NCI-H524 treated with DMSO at 0.1 percent for 48 hours (cell line): Measurements from ENCODE around the gene MAP1LC3A.
A peak's percentile ranks its signal among the peaks of the same experiment; 100 is the strongest.

Experiments used
- DNase-seq: peaks from one replicate; lab custom pipeline; 2025; lab: John Stamatoyannopoulos, UW

Gene MAP1LC3A

GRCh38 chr20:34529742-34530141 is 28.8 kb upstream of the MAP1LC3A start:
- no peak for DNase-seq

DNA sequence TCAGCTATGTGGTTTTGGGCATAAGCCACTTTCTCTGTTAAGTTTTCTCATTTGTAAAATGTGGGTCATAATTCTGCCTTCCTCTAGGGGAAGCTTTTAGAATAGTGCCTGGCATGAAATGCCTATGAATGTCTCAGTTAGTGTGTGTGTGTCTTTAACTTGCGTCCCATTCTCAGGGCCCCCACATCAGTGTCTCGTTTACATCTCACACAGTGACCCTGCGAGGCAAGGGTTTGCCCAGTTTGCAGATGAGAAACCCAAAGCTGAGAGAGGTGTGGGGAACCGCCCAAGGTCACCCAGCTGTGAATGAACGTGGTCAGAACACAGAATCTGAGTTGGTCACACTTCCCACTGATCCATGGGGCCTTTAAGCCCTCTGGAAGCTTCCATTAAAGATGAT is 28.2 kb upstream of the MAP1LC3A start:
- DNase-seq, result no peak

DNA sequence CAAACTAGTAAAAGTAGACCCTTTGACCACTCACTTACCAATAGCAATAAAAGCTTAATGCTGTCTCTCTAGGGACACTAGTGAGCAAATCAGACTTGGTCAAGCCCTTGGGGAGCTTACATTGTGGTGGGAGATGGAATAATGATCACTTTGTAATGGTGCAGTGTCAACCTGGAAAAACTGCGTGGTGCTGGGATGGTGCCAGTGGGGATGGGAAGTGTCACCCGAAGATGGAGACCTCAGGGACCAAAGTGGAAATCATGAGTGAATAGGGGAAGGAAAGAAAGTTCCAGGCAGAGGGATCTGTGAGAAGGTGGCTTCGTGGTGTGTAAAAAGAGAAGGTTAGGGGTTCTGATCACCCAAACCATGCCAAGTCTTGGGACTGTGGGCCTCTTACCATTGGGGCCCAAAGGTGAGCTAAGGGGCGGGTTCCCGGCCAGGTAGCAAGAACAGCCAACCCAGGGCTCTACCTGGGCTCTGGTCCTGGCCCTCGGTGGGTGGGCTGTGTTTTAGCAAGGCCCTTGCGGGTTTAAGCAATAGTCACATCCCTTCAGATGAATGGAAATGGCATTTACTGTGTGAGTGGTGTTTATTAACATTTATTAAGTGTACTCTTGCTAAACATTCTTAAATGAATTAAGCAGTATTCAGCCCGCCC is 26.8 kb upstream of the MAP1LC3A start:
- DNase-seq, result no peak

DNA sequence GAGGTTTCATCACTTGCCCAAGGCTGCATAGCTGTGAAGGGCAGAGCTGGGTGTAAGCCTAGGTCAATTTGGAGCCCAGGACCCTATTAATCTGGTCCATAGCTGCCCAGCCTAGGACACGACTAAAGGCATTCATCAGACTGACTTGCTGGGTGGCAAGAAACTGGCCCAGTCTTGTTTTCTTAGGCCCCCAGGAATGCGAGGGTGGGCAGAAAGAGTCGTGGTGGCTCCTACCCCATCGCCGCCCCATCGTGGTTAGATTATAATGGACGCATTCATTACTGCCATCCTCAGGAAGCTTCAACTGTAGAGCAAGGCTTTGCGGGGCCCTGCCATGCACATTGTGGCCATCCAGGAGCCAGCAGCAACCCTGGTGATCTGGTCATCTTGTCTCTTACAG is 26.2 kb upstream of the MAP1LC3A start:
- DNase-seq, result no peak

DNA sequence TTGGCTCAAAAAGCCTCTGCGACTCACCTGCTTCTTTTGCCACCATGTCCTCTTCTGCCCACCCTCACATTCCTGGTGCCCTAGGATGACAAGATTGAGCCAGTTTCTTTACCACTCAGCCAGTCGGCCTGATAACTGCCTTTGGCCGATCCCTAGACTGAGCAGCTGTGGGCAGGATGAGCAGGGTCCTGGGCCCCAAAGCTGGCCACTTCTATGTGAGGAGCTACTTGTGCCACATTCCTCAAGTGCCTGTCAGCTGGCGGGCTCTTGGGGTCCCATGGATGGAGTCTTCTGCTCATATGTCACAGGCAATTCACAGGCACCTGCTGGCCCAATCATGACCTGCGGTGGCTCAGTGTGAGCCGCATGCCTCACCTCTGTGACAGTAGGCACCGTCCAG is 25.8 kb upstream of the MAP1LC3A start:
- DNase-seq, result no peak

- no peak for DNase-seq
Measured at GRCh38 chr20:34534391-34535165, 23.9 kb upstream of the MAP1LC3A start.

DNA sequence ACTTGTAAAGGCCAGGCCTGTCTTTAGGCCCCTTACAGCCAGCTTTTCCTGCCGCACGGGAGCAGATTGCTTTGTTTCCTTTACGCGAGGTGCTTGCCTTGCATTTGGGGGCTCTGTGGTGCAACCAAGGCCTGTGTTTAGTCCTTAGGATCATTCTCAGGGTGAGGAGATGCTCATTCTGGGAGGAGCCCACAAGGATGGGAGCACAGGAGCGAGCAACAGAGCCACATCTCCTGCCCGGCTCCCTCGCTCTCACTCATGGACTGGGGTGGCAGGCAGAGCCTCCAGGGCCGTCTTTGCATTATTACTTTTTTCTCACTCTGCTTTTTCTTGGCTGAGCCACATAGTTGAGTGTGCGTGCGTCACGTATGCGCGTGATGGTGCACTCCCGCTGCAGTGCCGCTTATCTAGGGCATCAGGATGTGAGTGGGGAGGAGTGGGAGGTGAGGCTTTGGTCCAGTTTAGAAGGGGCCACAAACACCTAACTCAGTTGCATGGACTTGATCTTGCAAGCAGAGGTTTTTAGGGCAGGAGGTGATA is 23.1 kb upstream of the MAP1LC3A start:
- DNase-seq, result no peak

DNA sequence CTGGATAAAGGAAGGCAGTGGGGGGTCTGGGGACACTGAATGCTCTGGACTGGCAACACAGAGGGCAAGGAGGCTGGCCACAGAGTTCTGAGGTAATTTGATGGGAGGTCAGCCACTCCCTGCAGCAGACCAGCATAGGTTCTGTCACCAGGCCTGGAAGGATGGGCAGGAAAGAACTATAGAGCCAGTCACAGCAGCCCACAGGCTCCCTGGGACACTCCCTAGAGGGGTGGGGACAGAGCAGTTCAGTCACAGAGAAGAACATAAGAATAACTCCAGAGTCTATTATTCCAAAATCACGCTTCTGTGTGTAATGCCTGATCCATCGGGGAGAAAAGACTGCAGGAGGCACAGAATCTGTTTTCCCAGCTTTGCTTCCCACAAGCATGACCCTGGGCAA is 22.7 kb upstream of the MAP1LC3A start:
- DNase-seq, result no peak

- peak; percentile 34 for DNase-seq
Measured at GRCh38 chr20:34536798-34537394, 21.6 kb upstream of the MAP1LC3A start.

- DNase-seq, result no peak
Measured at GRCh38 chr20:34537651-34538050, 20.9 kb upstream of the MAP1LC3A start.

GRCh38 chr20:34538671-34539123 is 19.8 kb upstream of the MAP1LC3A start:
- no peak for DNase-seq

GRCh38 chr20:34539756-34540155 is 18.8 kb upstream of the MAP1LC3A start:
- DNase-seq, result no peak

- DNase-seq, result no peak
Measured at GRCh38 chr20:34540596-34541263, 17.8 kb upstream of the MAP1LC3A start.

DNA sequence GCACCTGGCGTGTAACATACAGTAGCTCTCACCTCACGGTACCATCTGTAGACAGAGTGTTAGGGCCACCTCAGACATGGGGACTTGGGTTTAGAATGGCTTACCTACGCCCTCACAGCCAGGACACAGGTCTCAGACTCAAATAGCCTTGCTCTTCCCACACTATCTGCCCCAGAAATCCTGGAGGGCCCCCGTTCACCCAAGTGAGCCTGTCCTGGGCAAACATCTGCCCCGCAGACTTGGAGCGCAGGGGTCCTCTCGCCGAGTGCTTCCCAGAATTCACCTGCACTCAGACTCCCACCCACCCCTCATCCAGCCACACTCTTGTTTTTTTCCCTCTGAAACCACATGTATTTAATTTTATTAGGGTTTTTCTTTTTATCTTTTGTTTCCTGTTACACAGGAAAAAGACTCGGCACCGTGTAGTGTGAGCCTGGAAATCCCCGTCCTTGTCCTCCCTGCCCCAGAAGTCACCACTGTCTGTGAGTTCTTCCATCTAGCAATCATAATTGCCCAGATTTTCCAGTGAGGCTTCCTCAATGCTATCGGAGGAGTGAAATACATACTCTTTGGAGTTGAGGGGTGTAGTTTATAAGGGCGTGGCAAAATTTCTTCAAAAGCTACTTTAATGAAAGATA is 17.1 kb upstream of the MAP1LC3A start:
- no peak for DNase-seq

DNA sequence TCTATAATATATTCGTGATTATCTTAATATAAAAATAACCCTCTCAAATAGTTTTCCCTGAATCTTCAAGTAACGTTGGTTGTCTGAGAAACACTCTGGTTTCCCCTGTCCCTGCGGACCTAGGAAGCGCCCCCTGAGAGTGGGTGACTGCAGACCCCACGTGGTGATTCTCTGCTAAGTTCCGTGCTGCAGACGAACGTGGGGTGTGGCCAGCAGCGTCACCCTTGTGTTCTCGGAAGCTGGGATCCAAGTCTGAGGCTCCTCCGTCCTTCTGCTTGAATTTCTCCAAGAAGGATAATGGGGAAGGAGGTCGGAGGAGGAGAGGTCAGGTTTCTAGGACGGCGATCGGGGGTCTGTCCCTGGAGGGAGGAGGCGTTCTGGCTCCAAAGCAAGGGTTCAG is 16.6 kb upstream of the MAP1LC3A start:
- no peak for DNase-seq

DNA sequence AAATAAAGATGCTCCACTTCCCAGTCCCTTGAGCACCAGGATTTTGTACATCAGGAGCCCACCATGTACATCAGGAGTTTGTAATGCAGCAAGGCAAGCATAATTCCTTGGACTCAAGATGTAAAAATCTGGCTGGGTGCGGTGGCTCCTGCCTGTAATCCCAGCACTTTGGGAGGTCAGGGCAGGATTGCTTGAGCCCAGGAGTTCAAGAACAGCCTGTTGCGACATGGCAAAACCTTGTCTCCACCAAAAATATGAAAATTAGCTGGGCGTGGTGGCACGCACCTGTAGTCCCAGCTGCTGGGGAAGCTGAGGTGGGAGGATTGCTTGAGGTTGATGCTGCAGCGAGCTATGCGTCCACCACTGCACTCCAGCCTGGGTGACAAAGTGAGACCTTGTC is 16.1 kb upstream of the MAP1LC3A start:
- no peak for DNase-seq

- DNase-seq, result no peak
Measured at GRCh38 chr20:34543463-34544056, 15.0 kb upstream of the MAP1LC3A start.

GRCh38 chr20:34544109-34544796 is 14.3 kb upstream of the MAP1LC3A start:
- no peak for DNase-seq

DNA sequence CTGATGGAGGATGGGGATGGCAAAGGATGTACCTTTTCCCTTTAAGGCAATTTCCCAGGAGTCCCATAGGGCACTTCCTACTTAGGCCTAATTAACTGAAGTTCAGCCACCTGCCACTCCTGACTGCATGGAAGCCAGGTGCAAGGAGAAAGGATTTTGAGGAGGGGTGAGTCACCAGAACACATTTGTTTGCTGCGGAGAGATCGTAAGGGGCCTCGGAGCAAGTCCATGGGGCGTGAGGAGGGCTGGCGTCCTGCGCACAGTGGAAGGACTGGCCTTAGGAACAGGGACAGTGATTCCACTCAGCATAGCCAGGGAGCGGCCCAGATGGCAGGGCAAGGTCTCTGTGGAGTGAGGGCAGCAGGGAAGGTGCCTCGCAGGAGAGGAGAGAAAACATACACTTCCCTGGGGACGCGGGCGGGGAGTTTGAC is 11.8 kb upstream of the MAP1LC3A start:
- peak; percentile 100 for DNase-seq

GRCh38 chr20:34547844-34548613 is 10.5 kb upstream of the MAP1LC3A start:
- no peak for DNase-seq
